ENCODE measurements around the gene PNPLA1.
"Not testable (repeated sequence)": the region's sequence is repeated elsewhere in the genome, so short reads cannot be mapped to it uniquely, and the experiment has no call there.

PNPLA1 gene

DNA sequence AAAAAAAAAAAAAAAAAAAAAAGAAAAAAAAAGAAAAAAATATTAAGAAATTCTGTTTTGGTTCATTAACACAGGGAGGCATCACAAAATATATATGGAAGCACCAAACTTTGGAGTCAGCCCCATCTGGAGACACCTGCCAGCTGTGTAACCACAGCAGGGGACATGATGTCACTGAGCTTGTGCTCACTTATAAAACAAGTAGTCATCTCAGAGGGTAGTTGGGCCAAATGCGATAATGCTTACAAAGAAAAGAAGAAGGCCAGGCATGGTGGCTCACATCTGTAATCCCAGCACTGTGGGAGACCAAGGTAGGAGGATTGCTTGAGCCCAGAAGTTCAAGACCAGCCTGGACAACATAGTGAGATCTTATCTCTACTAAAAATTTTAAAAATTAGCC is 68.0 kb downstream of the PNPLA1 start:
- DNase-seq: no peak

GRCh38 chr6:36338223-36338622 is 68.4 kb downstream of the PNPLA1 start:
- DNase-seq: not testable (repeated sequence)

DNA sequence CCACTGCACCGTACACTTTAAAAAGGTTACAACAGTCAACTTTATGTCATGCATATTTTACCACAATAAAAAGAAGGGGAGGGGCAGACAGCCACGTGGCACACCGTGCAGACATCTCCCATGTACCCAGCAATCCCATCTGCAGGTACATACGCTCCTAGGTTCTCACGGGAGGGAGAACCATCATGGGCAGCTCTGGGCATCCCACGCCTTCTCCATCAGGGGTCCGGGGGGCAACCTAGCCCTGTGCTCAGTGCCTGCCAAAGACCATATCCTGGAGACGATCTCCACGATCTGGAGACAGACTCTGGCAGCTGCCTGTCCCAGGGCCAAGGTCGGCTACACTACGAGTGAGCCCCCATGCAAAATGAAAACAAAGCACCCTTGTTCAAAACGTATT is 69.3 kb downstream of the PNPLA1 start:
- no peak for DNase-seq

DNA sequence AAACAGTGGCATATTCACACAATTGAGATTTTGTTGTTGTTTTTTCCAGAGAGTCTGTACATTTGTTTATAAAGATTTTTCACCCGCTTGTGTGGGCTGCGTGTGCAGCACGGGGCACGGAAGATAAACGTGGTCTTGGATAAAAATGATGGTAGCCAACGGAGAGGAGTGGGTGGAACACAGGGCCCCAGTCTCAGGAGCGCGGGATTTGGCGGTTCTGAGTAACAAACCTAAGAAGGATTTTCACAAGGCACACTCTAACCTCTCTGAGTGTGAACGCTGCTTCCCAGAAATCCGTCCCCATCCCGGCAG is 70.4 kb downstream of the PNPLA1 start:
- DNase-seq: no peak

GRCh38 chr6:36340618-36341454 is 71.0 kb downstream of the PNPLA1 start:
- peak; percentile 76 for DNase-seq

- no peak for DNase-seq
Observed at GRCh38 chr6:36343109-36343680, 73.3 kb downstream of the PNPLA1 start.

DNA sequence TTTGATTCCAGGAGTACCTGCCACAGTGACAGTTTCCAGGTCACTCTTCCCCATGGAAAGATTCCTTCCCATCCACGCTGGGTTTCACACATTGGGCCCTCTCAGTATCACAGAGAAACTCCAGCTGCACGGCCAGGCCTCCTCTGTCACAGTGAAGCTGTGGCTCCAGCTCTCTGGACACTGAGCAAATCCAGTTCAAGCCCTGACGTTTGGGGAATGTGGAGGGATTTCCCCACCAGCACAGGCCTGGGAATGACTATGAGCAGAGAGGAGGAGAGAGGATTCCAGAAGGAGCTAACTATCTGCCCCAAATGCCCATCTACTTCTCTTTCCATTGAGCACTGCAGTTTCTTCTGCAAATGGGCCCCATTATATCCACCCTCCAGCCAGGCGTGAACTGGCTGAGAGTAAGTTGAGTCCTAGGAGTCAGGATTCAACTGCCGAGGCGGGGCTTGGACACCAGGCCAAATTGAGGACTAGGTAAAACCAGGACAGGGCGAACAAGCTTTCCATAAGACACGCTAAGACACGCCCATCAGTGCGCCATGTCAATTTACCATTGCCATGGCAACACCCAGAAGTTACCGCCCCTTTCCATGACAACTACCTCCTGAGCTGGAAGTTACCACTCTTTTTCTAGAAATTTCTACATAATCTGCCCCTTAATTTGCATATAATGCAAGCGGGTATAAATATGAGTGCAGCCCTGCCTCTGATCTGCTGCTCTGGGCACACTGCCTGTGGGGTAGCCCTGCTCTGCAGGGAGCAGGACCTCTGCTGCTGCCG is 76.0 kb downstream of the PNPLA1 start:
- no peak for DNase-seq

DNA sequence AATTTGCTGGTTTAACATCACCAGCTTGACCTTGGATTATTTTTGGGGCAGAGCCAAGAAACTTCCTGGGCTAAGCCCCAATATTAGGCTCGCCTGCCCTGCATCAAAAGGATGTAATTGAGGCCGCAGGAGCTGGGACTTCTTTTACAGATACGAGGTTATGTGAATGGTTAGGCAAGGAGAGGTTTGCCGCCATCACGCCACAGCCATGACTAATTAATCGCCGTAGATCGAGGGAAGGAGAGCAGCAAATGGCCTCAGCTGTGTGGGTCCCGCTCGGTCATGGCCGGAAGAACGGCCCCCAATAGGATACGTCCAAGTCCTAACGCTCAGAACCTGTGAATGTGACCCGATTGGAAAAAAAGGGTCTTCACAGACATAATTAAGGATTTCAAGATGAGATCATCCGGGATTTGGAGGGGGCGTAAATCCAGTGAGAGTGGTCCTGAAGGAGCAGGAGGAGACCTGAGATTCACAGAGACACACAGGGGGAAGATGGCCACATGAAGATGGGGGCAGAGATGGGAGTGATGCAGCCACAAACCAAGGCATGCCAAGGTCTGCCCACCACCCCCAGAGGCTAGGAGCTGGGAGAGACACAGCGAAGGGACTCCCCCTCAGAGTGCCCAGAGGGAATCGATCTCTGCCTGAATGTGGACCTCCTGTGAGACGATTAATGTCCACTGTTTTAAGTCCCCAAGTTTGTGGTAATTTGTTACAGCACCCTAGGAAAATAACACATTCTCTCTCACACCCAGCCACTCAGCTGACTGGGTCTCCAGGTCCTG is 76.8 kb downstream of the PNPLA1 start:
- no peak for DNase-seq

GRCh38 chr6:36347621-36348020 is 77.8 kb downstream of the PNPLA1 start:
- DNase-seq: no peak

DNA sequence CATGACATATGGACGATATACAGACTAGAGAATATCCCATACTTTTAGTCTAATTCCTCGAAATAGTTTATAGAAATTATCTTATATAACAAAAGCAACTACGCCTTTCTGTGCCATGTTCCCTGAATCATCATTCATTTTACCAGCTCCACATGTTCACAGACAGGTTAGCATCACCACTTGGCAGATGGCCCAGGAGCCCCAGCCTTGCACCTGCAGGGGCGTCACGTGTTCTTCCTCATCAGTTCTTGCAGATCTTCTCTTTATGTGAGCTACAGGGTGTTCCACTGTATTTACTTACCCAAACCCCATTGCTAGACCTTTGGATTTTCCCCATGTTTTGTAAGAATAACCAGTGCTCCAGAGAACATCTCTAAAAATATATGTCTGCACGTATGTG is 79.4 kb downstream of the PNPLA1 start:
- no peak for DNase-seq

GRCh38 chr6:36350082-36350481 is 80.2 kb downstream of the PNPLA1 start:
- DNase-seq: no peak

DNA sequence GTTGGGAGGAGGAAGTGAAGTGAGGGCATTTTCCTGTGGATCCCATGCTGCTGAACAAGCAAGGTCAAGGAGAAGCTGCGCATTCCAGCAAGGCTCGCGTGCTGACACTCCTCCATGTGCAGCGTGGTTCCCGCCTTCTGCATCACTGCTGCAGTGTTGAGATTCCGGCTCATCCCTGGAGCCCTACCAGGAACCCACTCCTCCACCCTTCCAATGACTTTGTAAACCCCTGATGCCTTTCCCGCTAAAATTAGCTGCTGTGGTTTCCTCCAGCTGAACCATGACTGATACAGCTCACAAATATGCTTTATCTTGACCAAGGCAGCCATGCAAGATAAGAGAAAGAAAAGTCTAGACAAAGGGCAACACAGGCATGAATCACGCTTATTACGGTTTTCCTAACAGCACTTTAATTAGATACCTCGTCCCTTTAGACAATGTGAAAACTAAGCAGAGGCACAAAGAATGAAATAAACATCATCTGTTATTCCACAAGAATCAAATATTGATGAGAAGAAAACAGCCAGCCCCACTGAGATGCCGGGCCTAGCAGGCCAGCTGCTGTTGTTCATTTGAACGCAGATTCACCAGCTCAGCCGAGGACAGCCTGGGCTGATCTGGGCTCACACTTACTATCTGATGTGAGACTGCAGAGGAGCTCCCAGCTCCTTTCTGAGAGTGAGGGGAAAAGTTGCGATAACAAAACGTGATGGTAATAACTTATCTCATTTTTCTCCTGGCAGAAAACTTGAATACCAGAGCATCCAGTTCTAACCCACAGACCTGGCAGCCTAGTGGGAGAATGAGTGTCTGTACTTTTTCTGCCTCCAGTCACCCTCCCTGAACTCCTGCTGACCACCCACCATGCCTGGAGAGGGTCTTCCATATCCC is 81.1 kb downstream of the PNPLA1 start:
- DNase-seq: no peak

DNA sequence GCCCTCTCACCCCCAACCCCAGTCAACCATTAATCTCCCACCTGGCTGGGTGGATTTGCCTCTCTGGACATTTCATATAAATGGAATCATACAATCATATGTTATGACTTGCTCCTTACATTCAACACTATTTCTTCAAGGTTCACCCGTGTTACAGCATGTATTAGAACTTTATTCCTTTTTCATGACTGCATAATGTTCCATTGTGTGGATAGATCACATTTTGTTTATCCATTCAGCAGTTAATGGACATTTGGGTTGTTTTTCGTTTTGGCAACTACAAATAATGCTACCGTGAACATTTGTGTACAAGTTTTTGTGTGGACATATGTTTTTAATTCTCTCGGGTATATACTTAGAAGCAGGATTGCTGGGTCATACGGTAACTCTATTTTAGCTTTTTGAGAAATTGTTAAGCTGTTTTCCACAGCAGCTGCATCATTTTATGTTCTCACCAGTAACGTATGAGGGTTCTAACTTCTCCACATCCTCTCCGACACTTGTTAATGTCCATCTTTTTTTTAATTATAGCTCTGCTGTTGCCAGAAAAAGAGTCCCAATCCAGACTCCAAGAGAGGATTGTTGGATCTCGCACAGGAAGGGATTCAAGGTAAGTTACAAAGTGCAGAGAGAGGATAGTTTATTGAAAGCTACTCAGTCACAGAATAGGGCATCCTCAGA is 82.8 kb downstream of the PNPLA1 start:
- DNase-seq: no peak

- DNase-seq: no peak
Observed at GRCh38 chr6:36353411-36353915, 83.6 kb downstream of the PNPLA1 start.

- DNase-seq: peak; percentile 72
Observed at GRCh38 chr6:36355819-36356218, 86.0 kb downstream of the PNPLA1 start.

DNA sequence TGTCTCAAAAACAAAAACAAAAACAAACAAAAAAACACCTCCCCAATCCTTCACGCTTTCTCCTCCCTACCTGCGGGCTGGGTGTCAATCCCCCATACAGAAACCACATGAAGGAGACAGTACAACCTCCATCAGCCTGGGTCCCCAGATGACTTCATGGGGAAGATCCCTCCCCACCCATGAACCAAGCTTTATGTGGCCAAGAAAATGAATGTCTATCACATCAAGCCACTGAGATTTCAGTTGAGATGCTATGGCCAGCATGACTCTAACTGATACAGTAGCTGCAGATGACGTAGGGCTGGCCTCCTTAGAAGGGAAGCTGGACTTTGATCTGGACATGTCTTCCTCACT is 88.0 kb downstream of the PNPLA1 start:
- peak; percentile 23 for DNase-seq

Measured in activated CD4-positive, alpha-beta T cell treated with anti-CD3 and anti-CD28 coated beads, Interleukin-10, Interleukin-2, amounts not matched to agents 100 ng/mL and 50 ng/mL, durations not matched to agents 16 hours and 8 hours (primary cell).